ENCODE measurements around the gene SETBP1. TPM values are rescaled to one million over a fixed set of nuclear protein-coding genes. Genes with fewer than 3 reads are reported as not detected.

SETBP1 gene
- total RNA-seq, 3 donors from 2014 or later, result 15.0 to 97.2 (median 17.8) TPM

GRCh38 chr18:44835703-44836102 is 155.0 kb downstream of the SETBP1 start:
- intact Hi-C loops (cut with DNase I, micrococcal nuclease), result no loop called here
- no peak for DNase-seq

GRCh38 chr18:44836263-44836662 is 155.6 kb downstream of the SETBP1 start:
- ATAC-seq, result no peak
- H3K36me3 ChIP-seq (ENCODE audit: low read depth), result no peaks in the 10 kb centered on the region

More at GRCh38 chr18:44835703-44836102, 155.0 kb downstream of the SETBP1 start:
- ATAC-seq, result no peak
- no peak for TF ChIP-seq CTCF (IDR thresholded peaks at IDR 0.05)
- H3K36me3 ChIP-seq (ENCODE audit: low read depth), result no peaks in the 10 kb centered on the region
- H3K9me3 ChIP-seq, result no peaks in the 10 kb centered on the region
- H3K4me1 ChIP-seq (ENCODE audit: low read depth), result peaks cover 12% of the 10 kb centered on the region
- H3K4me3 ChIP-seq, result no peak overlapping the region

GRCh38 chr18:44837482-44838180 is 156.9 kb downstream of the SETBP1 start:
- Histone ChIP-seq H3K4me1 (ENCODE audit: low read depth) (peaks cover 12% of the 10 kb centered on the region), H3K4me3 (no peak overlapping the region), H3K36me3 (ENCODE audit: low read depth) (no peaks in the 10 kb centered on the region), H3K9me3 (no peaks in the 10 kb centered on the region)
- intact Hi-C loops (cut with DNase I, micrococcal nuclease), result no loop called here
- ATAC-seq (no peak), DNase-seq (no peak)
- TF ChIP-seq CTCF (IDR thresholded peaks at IDR 0.05), result no peak

More at GRCh38 chr18:44836263-44836662, 155.6 kb downstream of the SETBP1 start:
- H3K9me3 ChIP-seq, result no peaks in the 10 kb centered on the region
- TF ChIP-seq CTCF (IDR thresholded peaks at IDR 0.05), result no peak
- H3K4me1 ChIP-seq (ENCODE audit: low read depth), result peaks cover 12% of the 10 kb centered on the region
- DNase-seq, result no peak
- H3K4me3 ChIP-seq, result no peak overlapping the region
- intact Hi-C loops (cut with DNase I, micrococcal nuclease), result no loop called here

GRCh38 chr18:44838971-44839666 is 158.4 kb downstream of the SETBP1 start:
- Histone ChIP-seq H3K36me3 (ENCODE audit: low read depth) (no peaks in the 10 kb centered on the region), H3K9me3 (no peaks in the 10 kb centered on the region), H3K4me3 (no peak overlapping the region), H3K4me1 (ENCODE audit: low read depth) (peaks cover 12% of the 10 kb centered on the region)
- ATAC-seq, result peak; percentile 90
- DNase-seq, result peak; percentile 72 to 79 (median 77)
- TF ChIP-seq CTCF (IDR thresholded peaks at IDR 0.05), result no peak
- intact Hi-C loops (cut with DNase I, micrococcal nuclease), result no loop called here

- DNase-seq, result no peak
- no peaks in the 10 kb centered on the region for H3K9me3 ChIP-seq
- peaks cover 12% of the 10 kb centered on the region for H3K4me1 ChIP-seq (ENCODE audit: low read depth)
- no peak for ATAC-seq
- intact Hi-C loops (cut with DNase I, micrococcal nuclease), result no loop called here
- H3K36me3 ChIP-seq (ENCODE audit: low read depth), result no peaks in the 10 kb centered on the region
- H3K4me3 ChIP-seq, result no peak overlapping the region
- TF ChIP-seq CTCF (IDR thresholded peaks at IDR 0.05), result no peak
These were observed 159.5 kb downstream of the SETBP1 start for GRCh38 chr18:44840058-44840790.

Data from mucosa of descending colon (tissue), 3 donors.